CD4-positive, CD25-positive, alpha-beta regulatory T cell (primary cell): Measurements from ENCODE around the gene GGNBP2. TPM values are rescaled to one million over a fixed set of nuclear protein-coding genes. Genes with fewer than 3 reads are reported as not detected.
A peak's percentile ranks its signal among the peaks of the same experiment; 100 is the strongest.
"Not testable (repeated sequence)": the region's sequence is repeated elsewhere in the genome, so short reads cannot be mapped to it uniquely, and the experiment has no call there.

Experiments used
- ATAC-seq, 2 donors: fragments of 150-1000 bp; cut with Tn5 transposase; one replicate each; pipeline ENCODE4 v1.10.0; 2021; ENCODE audit warnings: low read depth in 2 of 2, moderate number of reproducible peaks in 2 of 2, moderate library complexity in 1 of 2
- DNase-seq, 3 donors: peaks; one replicate each; pipeline versions ENCODE4 v3.0.0 to v3.0.0-alpha.2; 2012 to 2022; ENCODE audit warnings: mixed read lengths in 1 of 3
- H3K27ac ChIP-seq: one replicate; pipeline ENCODE4 v1.7.0; 2013; ENCODE audit warnings: mild to moderate bottlenecking, low read length; ENCODE audit not compliant: insufficient read depth, poor library complexity, severe bottlenecking
- H3K27me3 ChIP-seq: one replicate; pipeline ENCODE4 v1.7.0; 2013; ENCODE audit warnings: low read length; ENCODE audit not compliant: control insufficient read depth, insufficient read depth
- H3K36me3 ChIP-seq: one replicate; pipeline ENCODE4 v1.7.0; 2013; ENCODE audit warnings: mild to moderate bottlenecking, low read length, moderate library complexity; ENCODE audit not compliant: control insufficient read depth, insufficient read depth
- H3K4me1 ChIP-seq: 2 replicates; pipeline ENCODE4 v1.7.0; 2013; ENCODE audit warnings: mild to moderate bottlenecking, low read length; ENCODE audit not compliant: insufficient read depth, control insufficient read depth, poor library complexity, severe bottlenecking
- H3K4me3 ChIP-seq: one replicate; pipeline ENCODE4 v1.7.0; 2013; ENCODE audit warnings: low read depth, mild to moderate bottlenecking, low read length, moderate library complexity
- H3K9me3 ChIP-seq, 2 experiments: 1 replicate in 1 of 2; 2 replicates in 1 of 2; pipeline ENCODE4 v1.7.0; 2013; ENCODE audit warnings: low read length in 2 of 2, mild to moderate bottlenecking in 1 of 2, moderate library complexity in 1 of 2; ENCODE audit not compliant: control insufficient read depth in 2 of 2
- H3K27ac Mint-ChIP-seq, 3 donors: one replicate each; pipeline ENCODE4 v1.8.0; 2020 to 2022; ENCODE audit warnings: mild to moderate bottlenecking in 3 of 3, mixed read lengths in 3 of 3, moderate library complexity in 2 of 3
- H3K27me3 Mint-ChIP-seq: one replicate; pipeline ENCODE4 v1.8.0; 2022; ENCODE audit warnings: mild to moderate bottlenecking, mixed read lengths
- H3K36me3 Mint-ChIP-seq: one replicate; pipeline ENCODE4 v1.8.0; 2020; ENCODE audit warnings: mixed read lengths
- H3K4me1 Mint-ChIP-seq, 4 donors: one replicate each; pipeline ENCODE4 v1.8.0; 2020 to 2022; ENCODE audit warnings: mixed read lengths in 4 of 4, mild to moderate bottlenecking in 1 of 4
- H3K4me3 Mint-ChIP-seq, 4 donors: one replicate each; pipeline ENCODE4 v1.8.0; 2020 to 2022; ENCODE audit warnings: mild to moderate bottlenecking in 4 of 4, mixed read lengths in 4 of 4, moderate library complexity in 3 of 4
- H3K9me3 Mint-ChIP-seq, 7 donors: one replicate each; pipeline ENCODE4 v1.8.0; 2020 to 2022; ENCODE audit warnings: mixed read lengths in 7 of 7, mild to moderate bottlenecking in 3 of 7, moderate library complexity in 2 of 7
- polyA plus RNA-seq, 4 donors: library from polyadenylated mRNA; unstranded; fragments of 300-500 nt; fragmentation: Illumina TruSeq; gene quantifications; one replicate each; pipeline ENCODE4 v1.2.3, GENCODE V29; 2021
- total RNA-seq: library from RNA; stranded (reverse); gene quantifications from one replicate; pipeline ENCODE4 v1.2.3, GENCODE V29; 2022

Gene GGNBP2
- total and polyA plus RNA-seq, 5 donors from 2014 or later: 45.9 to 144 (median 59.6) TPM

DNA sequence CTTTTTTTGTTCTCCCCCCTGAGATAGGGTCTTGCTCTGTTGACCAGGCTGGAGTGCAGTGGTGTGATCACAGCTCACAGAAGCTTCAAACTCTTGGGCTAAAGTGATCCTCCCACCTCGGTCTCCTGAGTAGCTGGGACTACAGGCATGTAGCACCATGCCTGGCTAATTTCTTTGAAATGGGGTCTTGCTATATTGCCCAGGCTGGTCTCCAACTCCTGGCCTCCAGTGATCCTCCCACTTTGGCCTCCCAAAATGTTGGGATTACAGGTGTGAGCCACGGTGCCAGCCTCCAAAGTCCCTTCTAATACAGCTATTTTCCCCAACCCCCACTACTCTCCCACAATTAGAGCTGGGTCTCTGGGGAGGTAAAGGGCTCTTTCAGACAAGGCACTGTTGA is 36.3 kb upstream of the GGNBP2 start:
- H3K27me3 Mint-ChIP-seq, H3K27ac ChIP-seq, H3K4me1 ChIP-seq, H3K4me3 Mint-ChIP-seq, H3K4me1 Mint-ChIP-seq, H3K27me3 ChIP-seq, H3K4me3 ChIP-seq, H3K9me3 ChIP-seq, DNase-seq, ATAC-seq, H3K9me3 Mint-ChIP-seq: not testable (repeated sequence)
- peaks cover 32% of the 10 kb centered on the region for H3K36me3 ChIP-seq
- Mint-ChIP-seq H3K27ac (peak overlapping the region in 1 of 3 donors; percentile 65), H3K36me3 (peaks cover 29% of the 10 kb centered on the region)

GRCh38 chr17:36509272-36509985 is 35.3 kb upstream of the GGNBP2 start:
- Histone ChIP-seq H3K27me3 (no peaks in the 10 kb centered on the region), H3K9me3 (no peaks in the 10 kb centered on the region), H3K4me3 (no peak overlapping the region), H3K4me1 (no peaks in the 10 kb centered on the region), H3K27ac (no peak overlapping the region), H3K36me3 (peaks cover 25% of the 10 kb centered on the region)
- Mint-ChIP-seq H3K4me3 (no peak overlapping the region), H3K36me3 (peaks cover 26% of the 10 kb centered on the region), H3K27ac (no peak overlapping the region), H3K4me1 (no peaks in the 10 kb centered on the region), H3K27me3 (no peaks in the 10 kb centered on the region), H3K9me3 (no peaks in the 10 kb centered on the region)
- ATAC-seq: no peak
- no peak for DNase-seq

DNA sequence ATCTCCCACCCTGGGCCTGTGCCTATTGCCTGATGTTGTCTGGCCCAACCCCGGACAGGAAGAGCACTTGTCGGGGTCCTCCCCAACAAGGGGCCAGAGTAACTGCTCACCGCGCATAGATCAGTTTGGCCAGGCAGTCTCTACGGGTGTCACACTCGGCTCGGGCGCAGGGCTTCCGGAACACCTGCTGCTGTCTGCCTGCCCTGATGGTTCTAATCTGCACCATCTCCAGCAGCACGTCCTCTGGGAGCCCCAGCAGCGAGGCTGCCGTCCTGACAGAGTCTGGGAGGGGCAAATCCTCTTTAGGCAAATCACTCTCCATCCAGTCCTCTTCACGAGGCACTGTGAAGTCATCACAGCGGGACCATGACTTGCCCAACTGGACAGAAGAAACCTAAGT is 34.1 kb upstream of the GGNBP2 start:
- H3K36me3 ChIP-seq: peaks cover 22% of the 10 kb centered on the region
- H3K9me3 ChIP-seq: no peaks in the 10 kb centered on the region
- ATAC-seq (no peak), DNase-seq (no peak)
- no peak overlapping the region for H3K4me3 Mint-ChIP-seq
- H3K27me3 Mint-ChIP-seq: no peaks in the 10 kb centered on the region
- H3K9me3 Mint-ChIP-seq: no peaks in the 10 kb centered on the region
- no peak overlapping the region for H3K27ac ChIP-seq
- H3K4me3 ChIP-seq: no peak overlapping the region
- H3K4me1 Mint-ChIP-seq: no peaks in the 10 kb centered on the region
- H3K27ac Mint-ChIP-seq: peak overlapping the region in 2 of 3 donors; percentile 44 to 46
- H3K27me3 ChIP-seq: no peaks in the 10 kb centered on the region
- no peaks in the 10 kb centered on the region for H3K4me1 ChIP-seq
- H3K36me3 Mint-ChIP-seq: peaks cover 21% of the 10 kb centered on the region

- Mint-ChIP-seq H3K4me3 (no peak overlapping the region), H3K4me1 (no peaks in the 10 kb centered on the region), H3K9me3 (no peaks in the 10 kb centered on the region), H3K27ac (no peak overlapping the region), H3K27me3 (no peaks in the 10 kb centered on the region), H3K36me3 (peaks cover 15% of the 10 kb centered on the region)
- H3K9me3 ChIP-seq: no peaks in the 10 kb centered on the region
- no peak for DNase-seq
- H3K36me3 ChIP-seq: peaks cover 19% of the 10 kb centered on the region
- H3K27ac ChIP-seq: no peak overlapping the region
- no peak for ATAC-seq
- no peaks in the 10 kb centered on the region for H3K4me1 ChIP-seq
- no peak overlapping the region for H3K4me3 ChIP-seq
- H3K27me3 ChIP-seq: no peaks in the 10 kb centered on the region
Observed at GRCh38 chr17:36511216-36511615, 33.5 kb upstream of the GGNBP2 start.

DNA sequence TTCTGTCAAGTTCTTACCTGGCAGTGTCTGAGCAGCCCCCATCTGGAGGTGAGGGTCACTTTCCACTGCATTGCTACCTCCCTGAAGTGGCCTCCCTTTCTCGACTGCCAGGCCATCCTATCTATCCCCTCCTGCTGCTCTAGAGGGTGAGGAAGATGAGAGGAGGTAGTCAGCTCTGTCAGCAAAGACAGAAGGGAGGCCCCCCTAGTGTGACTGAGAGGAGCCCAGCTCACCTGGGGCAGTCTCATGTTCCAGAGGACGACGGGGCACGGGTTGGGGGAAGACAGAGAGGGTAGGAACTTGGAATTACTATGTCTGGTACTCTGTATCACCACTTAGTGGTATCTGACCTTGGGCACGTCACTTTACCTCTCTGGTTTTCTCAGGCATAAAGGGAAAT is 32.1 kb upstream of the GGNBP2 start:
- H3K4me3 ChIP-seq: no peak overlapping the region
- Mint-ChIP-seq H3K9me3 (no peaks in the 10 kb centered on the region), H3K36me3 (peaks cover 20% of the 10 kb centered on the region), H3K4me1 (peaks cover 0 to 5% (median 0%) of the 10 kb centered on the region in 4 donors), H3K27me3 (no peaks in the 10 kb centered on the region), H3K4me3 (no peak overlapping the region), H3K27ac (peak overlapping the region in 2 of 3 donors; percentile 41 to 55)
- no peak for ATAC-seq
- H3K27ac ChIP-seq: no peak overlapping the region
- no peaks in the 10 kb centered on the region for H3K4me1 ChIP-seq
- no peaks in the 10 kb centered on the region for H3K9me3 ChIP-seq
- no peaks in the 10 kb centered on the region for H3K27me3 ChIP-seq
- H3K36me3 ChIP-seq: peaks cover 13% of the 10 kb centered on the region
- no peak for DNase-seq

GRCh38 chr17:36514856-36515255 is 29.9 kb upstream of the GGNBP2 start:
- H3K4me1 Mint-ChIP-seq: peaks cover 0 to 5% (median 0%) of the 10 kb centered on the region in 4 donors
- no peak overlapping the region for H3K27ac Mint-ChIP-seq
- no peaks in the 10 kb centered on the region for H3K27me3 ChIP-seq
- H3K36me3 ChIP-seq: peaks cover 12% of the 10 kb centered on the region
- no peaks in the 10 kb centered on the region for H3K4me1 ChIP-seq
- H3K27me3 Mint-ChIP-seq: no peaks in the 10 kb centered on the region
- no peaks in the 10 kb centered on the region for H3K9me3 ChIP-seq
- H3K4me3 ChIP-seq: no peak overlapping the region
- H3K9me3 Mint-ChIP-seq: no peaks in the 10 kb centered on the region
- no peak for DNase-seq
- no peak for ATAC-seq
- H3K4me3 Mint-ChIP-seq: no peak overlapping the region
- no peak overlapping the region for H3K27ac ChIP-seq
- peaks cover 23% of the 10 kb centered on the region for H3K36me3 Mint-ChIP-seq

GRCh38 chr17:36515837-36516236 is 28.9 kb upstream of the GGNBP2 start:
- H3K4me3 Mint-ChIP-seq: no peak overlapping the region
- Histone ChIP-seq H3K4me1 (no peaks in the 10 kb centered on the region), H3K36me3 (peaks cover 11% of the 10 kb centered on the region), H3K27ac (no peak overlapping the region), H3K27me3 (no peaks in the 10 kb centered on the region), H3K4me3 (no peak overlapping the region), H3K9me3 (no peaks in the 10 kb centered on the region)
- peaks cover 0 to 5% (median 2%) of the 10 kb centered on the region in 4 donors for H3K4me1 Mint-ChIP-seq
- DNase-seq: no peak
- H3K27me3 Mint-ChIP-seq: no peaks in the 10 kb centered on the region
- H3K36me3 Mint-ChIP-seq: peaks cover 23% of the 10 kb centered on the region
- H3K27ac Mint-ChIP-seq: no peak overlapping the region
- no peak for ATAC-seq
- no peaks in the 10 kb centered on the region for H3K9me3 Mint-ChIP-seq

DNA sequence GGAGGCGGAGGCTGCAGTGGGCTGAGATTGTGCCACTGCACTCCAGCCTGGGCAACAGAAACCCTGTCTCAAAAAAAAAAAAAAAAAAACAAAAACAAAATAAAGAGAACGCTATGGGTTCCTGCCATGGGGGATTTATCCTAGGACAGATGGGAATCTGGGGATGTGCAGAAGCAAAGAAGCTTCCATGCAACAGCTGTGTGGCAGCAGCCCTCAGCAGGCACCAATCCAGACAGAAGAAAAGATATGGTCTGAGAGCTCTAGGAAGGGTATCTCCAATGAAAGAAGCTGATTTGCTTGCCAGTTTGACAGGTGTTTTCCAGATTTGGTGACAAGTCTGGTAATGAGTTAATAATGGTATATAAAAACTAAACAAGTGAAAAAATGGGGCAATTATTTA is 21.6 kb upstream of the GGNBP2 start:
- Histone ChIP-seq H3K27ac (no peak overlapping the region), H3K36me3 (peaks cover 44% of the 10 kb centered on the region), H3K27me3 (no peaks in the 10 kb centered on the region), H3K4me1 (peaks cover 4% of the 10 kb centered on the region), H3K4me3 (no peak overlapping the region), H3K9me3 (no peaks in the 10 kb centered on the region)
- DNase-seq (no peak), ATAC-seq (no peak)
- H3K27ac Mint-ChIP-seq: no peak overlapping the region
- H3K4me3 Mint-ChIP-seq: no peak overlapping the region
- peaks cover 0 to 16% (median 10%) of the 10 kb centered on the region in 4 donors for H3K4me1 Mint-ChIP-seq
- no peaks in the 10 kb centered on the region for H3K9me3 Mint-ChIP-seq
- H3K27me3 Mint-ChIP-seq: no peaks in the 10 kb centered on the region
- peaks cover 45% of the 10 kb centered on the region for H3K36me3 Mint-ChIP-seq
